PC-3 (cell line): ENCODE results near the gene ABTB2. TPM values are rescaled to one million over a fixed set of nuclear protein-coding genes. Genes with fewer than 3 reads are reported as not detected.

Source experiments
- ATAC-seq: fragments of 200-7000 bp; cut with Tn5 transposase; 2 replicates; pipeline ENCODE4 v1.9.1; 2020; ENCODE audit warnings: mild to moderate bottlenecking, moderate library complexity
- BruUV-seq: library from RNA; stranded (reverse); fragments of 400-500 nt; replicated peaks from 2 replicates; lab custom pipeline; 2021; lab: Mats Ljungman, UMichigan
- CTCF ChIA-PET: fragments of 300-600 bp; sonication (Branson Sonifier 250); formaldehyde crosslinking; loops from one replicate; lab custom pipeline; 2022; ENCODE audit warnings: antibody characterized with exemption; lab: Charles Lee
- POLR2A ChIA-PET: fragments of 300-600 bp; sonication (Branson Sonifier 250); formaldehyde crosslinking; loops from one replicate; lab custom pipeline; 2022; ENCODE audit warnings: antibody characterized with exemption; ENCODE audit not compliant: unreplicated experiment; lab: Charles Lee
- DNase-seq: peaks from one replicate; pipeline ENCODE4 v3.0.0-alpha.2; 2015
- H2AFZ ChIP-seq: fragments of 300-600 bp; sonication (generic); 2 replicates; pipeline ENCODE4 v1.6.0; 2016; ENCODE audit warnings: antibody characterized with exemption, low read length
- H3F3A ChIP-seq: fragments of 300-600 bp; sonication (generic); one replicate; pipeline ENCODE4 v1.6.0; 2017; ENCODE audit warnings: antibody characterized with exemption, low read length, control low read depth, mild to moderate bottlenecking; ENCODE audit not compliant: unreplicated experiment
- H3K27ac ChIP-seq: fragments of 300-600 bp; sonication (generic); 2 replicates; pipeline ENCODE4 v1.5.1; 2016; ENCODE audit warnings: mild to moderate bottlenecking, low read length
- H3K27me3 ChIP-seq: fragments of 300-600 bp; sonication (generic); 2 replicates; pipeline ENCODE4 v1.6.1; 2016; ENCODE audit warnings: low read length, mixed read lengths
- H3K36me3 ChIP-seq: fragments of 300-600 bp; sonication (generic); 2 replicates; pipeline ENCODE4 v1.6.1; 2016; ENCODE audit warnings: low read depth, mixed run types, low read length, mixed read lengths
- H3K4me1 ChIP-seq: fragments of 300-600 bp; sonication (generic); 2 replicates; pipeline ENCODE4 v1.5.1; 2016; ENCODE audit warnings: low read length; ENCODE audit not compliant: insufficient read depth
- H3K4me2 ChIP-seq: fragments of 300-600 bp; sonication (generic); 2 replicates; pipeline ENCODE4 v1.6.0; 2016; ENCODE audit warnings: low read length
- H3K4me3 ChIP-seq: fragments of 300-600 bp; sonication (generic); 2 replicates; pipeline ENCODE4 v1.5.1; 2016; ENCODE audit warnings: mild to moderate bottlenecking, low read length, mixed read lengths
- H3K79me2 ChIP-seq: fragments of 300-600 bp; sonication (generic); 2 replicates; pipeline ENCODE4 v1.6.1; 2017; ENCODE audit warnings: low read length, mixed read lengths
- H3K9ac ChIP-seq: fragments of 300-600 bp; sonication (generic); 2 replicates; pipeline ENCODE4 v1.6.0; 2016; ENCODE audit warnings: mild to moderate bottlenecking, low read length
- H3K9me2 ChIP-seq: fragments of 300-600 bp; sonication (generic); replicated peaks from 2 replicates; pipeline ENCODE4 v1.6.1; 2016; ENCODE audit warnings: mixed run types, low read length, mixed read lengths
- H3K9me3 ChIP-seq: fragments of 300-600 bp; sonication (generic); 2 replicates; pipeline ENCODE4 v1.6.1; 2016; ENCODE audit warnings: low read length, mixed read lengths
- H4K20me1 ChIP-seq: fragments of 300-600 bp; sonication (generic); 2 replicates; pipeline ENCODE4 v1.6.1; 2016; ENCODE audit warnings: low read length, mixed read lengths
- CTCF ChIP-seq: fragments of 300-600 bp; sonication (generic); conservative IDR thresholded peaks from 2 replicates; pipeline ENCODE4 v1.5.1; 2017; ENCODE audit warnings: antibody characterized with exemption, low read depth, mild to moderate bottlenecking, low read length
- EZH2 ChIP-seq: fragments of 300-600 bp; sonication (generic); IDR thresholded peaks from one replicate; pipeline ENCODE4 v1.6.1; 2017; ENCODE audit warnings: antibody characterized with exemption, mild to moderate bottlenecking, low read length; ENCODE audit not compliant: unreplicated experiment
- EZH2phosphoT487 ChIP-seq: fragments of 300-600 bp; sonication (generic); IDR thresholded peaks from 2 replicates; pipeline ENCODE4 v1.6.1; 2018; ENCODE audit warnings: mild to moderate bottlenecking, antibody characterized with exemption, low read length, borderline replicate concordance
- intact Hi-C: fragments of 100-400 bp; cut with micrococcal nuclease; formaldehyde crosslinking; loops from 2 replicates; pipeline ENCODE4 v1.9.0; 2023
- total RNA-seq: library from RNA; depleted of rRNA; stranded (reverse); fragments of >200 nt; gene quantifications from 2 replicates; pipeline ENCODE4 v1.2.3, GENCODE V29; 2014

ABTB2 gene
- total RNA-seq, 1 experiment from 2014 or later: 5.2 TPM

- H3K4me1 ChIP-seq: peaks cover 11% of the 10 kb centered on the region; the same call in 1 of the 2 replicates
- no TSS peak for BruUV-seq
- POLR2A ChIA-PET: interaction anchor here (0.5 to 1.3 kb wide), 4 partner anchors 84 to 469 kb away, joined by 4 to 11 read pairs (median 5); partner anchors contain the start of gene ABTB2
- H3F3A ChIP-seq: no peaks in the 10 kb centered on the region
- no peak overlapping the region for H3K9ac ChIP-seq
- no peak overlapping the region for H3K27ac ChIP-seq
- no peaks in the 10 kb centered on the region for H3K9me3 ChIP-seq
- ATAC-seq (peak; percentile 100), DNase-seq (peak; percentile 76)
- no peaks in the 10 kb centered on the region for H3K36me3 ChIP-seq
- H3K4me2 ChIP-seq: peak overlapping the region; percentile 80
- no peaks in the 10 kb centered on the region for H3K9me2 ChIP-seq
- intact Hi-C loops: loop anchor here (1.0 to 10.0 kb wide), 3 partner anchors 90 to 293 kb away; no protein-coding TSS in a partner anchor
- H2AFZ ChIP-seq: peak overlapping the region; percentile 52
- no peaks in the 10 kb centered on the region for H3K79me2 ChIP-seq
- no peaks in the 10 kb centered on the region for H4K20me1 ChIP-seq
- CTCF ChIA-PET: interaction anchor here (0.6 to 1.5 kb wide), 20 partner anchors 9 to 1468 kb away, joined by 3 to 29 read pairs (median 4); partner anchors contain the start of gene ABTB2
- H3K27me3 ChIP-seq: no peaks in the 10 kb centered on the region
- H3K4me3 ChIP-seq: peak overlapping the region; percentile 58; the same call in 1 of the 2 replicates
- TF ChIP-seq CTCF: peak; percentile 79
- no peak for TF ChIP-seq EZH2
Measured at GRCh38 chr11:34174412-34175041, 183.3 kb downstream of the ABTB2 start.

GRCh38 chr11:34173050-34173449 is 184.8 kb downstream of the ABTB2 start:
- Histone ChIP-seq H3K4me1 (peaks cover 19% of the 10 kb centered on the region; the same call in 1 of the 2 replicates), H3K27me3 (no peaks in the 10 kb centered on the region), H3K4me2 (no peak overlapping the region), H3K9me2 (no peaks in the 10 kb centered on the region), H4K20me1 (no peaks in the 10 kb centered on the region), H3K4me3 (no peak overlapping the region), H3K79me2 (no peaks in the 10 kb centered on the region), H3K27ac (no peak overlapping the region), H3K9me3 (no peaks in the 10 kb centered on the region), H3F3A (no peaks in the 10 kb centered on the region), H3K36me3 (no peaks in the 10 kb centered on the region), H3K9ac (no peak overlapping the region), H2AFZ (no peak overlapping the region)
- no peak for ATAC-seq
- no peak for DNase-seq
- ChIA-PET POLR2A (no interaction called here), CTCF (no interaction called here)
- BruUV-seq: no TSS peak
- intact Hi-C loops: loop anchor here (5.0 to 10.0 kb wide), 2 partner anchors 92 to 294 kb away; no protein-coding TSS in a partner anchor
- no peak for TF ChIP-seq EZH2
- no peak for TF ChIP-seq CTCF
- TF ChIP-seq EZH2phosphoT487: no peak

- intact Hi-C loops: loop anchor here (5.0 to 10.0 kb wide), 2 partner anchors 95 to 298 kb away; no protein-coding TSS in a partner anchor
- no peak for TF ChIP-seq CTCF
- no peak for TF ChIP-seq EZH2phosphoT487
- TF ChIP-seq EZH2: no peak
- Histone ChIP-seq H3K27me3 (no peaks in the 10 kb centered on the region), H3K9me3 (no peaks in the 10 kb centered on the region), H3K79me2 (no peaks in the 10 kb centered on the region), H3K9ac (no peak overlapping the region), H3K9me2 (no peaks in the 10 kb centered on the region), H3K36me3 (no peaks in the 10 kb centered on the region), H3K27ac (no peak overlapping the region), H3K4me2 (no peak overlapping the region), H3K4me3 (no peak overlapping the region), H2AFZ (no peak overlapping the region), H3F3A (no peaks in the 10 kb centered on the region), H4K20me1 (no peaks in the 10 kb centered on the region), H3K4me1 (peaks cover 33% of the 10 kb centered on the region)
- ChIA-PET CTCF (no interaction called here), POLR2A (no interaction called here)
- no peak for DNase-seq
- BruUV-seq: no TSS peak
- ATAC-seq: no peak
Measured at GRCh38 chr11:34169686-34170085, 188.1 kb downstream of the ABTB2 start.
